Suppressor macrophage (primary cell): ENCODE measurements around the gene CIAO2A.
"Not testable (repeated sequence)": the region's sequence is repeated elsewhere in the genome, so short reads cannot be mapped to it uniquely, and the experiment has no call there.

Experiments
- DNase-seq, 4 experiments: peaks; one replicate each; pipeline ENCODE4 v3.0.0-alpha.2; 2020 to 2022

Gene CIAO2A

DNA sequence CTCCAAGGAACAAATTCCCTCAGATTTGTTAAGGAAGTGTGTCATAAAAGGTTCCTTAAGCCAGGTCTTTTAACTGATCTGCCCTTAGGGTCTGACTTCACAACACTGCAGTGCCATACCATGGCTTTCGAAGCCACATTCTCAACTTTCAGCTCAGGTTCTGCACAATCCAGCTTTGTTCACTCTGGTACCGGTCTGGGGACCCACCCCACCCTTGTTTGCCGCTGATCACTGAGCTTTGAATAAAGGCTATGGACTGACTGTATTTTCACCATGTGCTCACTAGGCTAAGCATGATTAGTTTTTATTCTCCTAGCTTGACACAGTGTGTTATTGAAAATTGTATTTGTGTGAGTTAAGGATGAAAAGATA is 18.0 kb upstream of the CIAO2A start:
- DNase-seq, result no peak

DNA sequence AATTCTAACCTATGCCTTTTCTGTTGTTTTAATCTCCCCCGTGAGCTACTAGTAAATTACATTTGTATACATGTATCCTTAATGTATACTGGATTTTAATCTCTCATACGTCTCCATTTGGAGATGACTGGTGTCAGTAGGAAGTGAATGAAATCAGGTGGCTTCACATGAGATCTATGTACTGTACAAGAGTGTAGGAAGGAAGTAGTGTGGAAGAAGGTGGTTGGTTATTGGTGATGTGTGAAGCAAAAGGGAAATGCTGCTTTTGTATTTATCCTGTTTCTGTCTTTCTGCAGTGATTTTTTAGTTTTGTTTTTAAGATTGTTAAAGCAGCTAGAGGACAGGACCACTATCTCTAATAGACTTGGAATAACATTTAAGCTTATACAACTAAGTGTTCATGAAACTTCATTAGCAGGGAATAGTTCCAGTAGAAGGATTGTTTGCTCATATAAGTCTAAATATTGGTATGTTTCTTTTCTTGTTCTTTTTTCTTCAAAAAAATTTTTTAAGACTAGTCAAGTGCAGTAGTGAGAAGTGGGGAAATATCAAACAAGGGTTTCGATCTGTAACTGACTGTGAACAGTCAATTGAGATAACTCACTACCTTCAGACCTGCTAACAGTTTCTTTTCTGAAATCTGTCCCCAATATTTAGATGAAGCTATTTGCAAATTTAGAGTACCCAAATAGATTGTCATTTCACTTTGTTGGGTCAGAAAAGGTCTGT is 17.5 kb upstream of the CIAO2A start:
- DNase-seq, result peak in 2 of 4 experiments; percentile 46

DNA sequence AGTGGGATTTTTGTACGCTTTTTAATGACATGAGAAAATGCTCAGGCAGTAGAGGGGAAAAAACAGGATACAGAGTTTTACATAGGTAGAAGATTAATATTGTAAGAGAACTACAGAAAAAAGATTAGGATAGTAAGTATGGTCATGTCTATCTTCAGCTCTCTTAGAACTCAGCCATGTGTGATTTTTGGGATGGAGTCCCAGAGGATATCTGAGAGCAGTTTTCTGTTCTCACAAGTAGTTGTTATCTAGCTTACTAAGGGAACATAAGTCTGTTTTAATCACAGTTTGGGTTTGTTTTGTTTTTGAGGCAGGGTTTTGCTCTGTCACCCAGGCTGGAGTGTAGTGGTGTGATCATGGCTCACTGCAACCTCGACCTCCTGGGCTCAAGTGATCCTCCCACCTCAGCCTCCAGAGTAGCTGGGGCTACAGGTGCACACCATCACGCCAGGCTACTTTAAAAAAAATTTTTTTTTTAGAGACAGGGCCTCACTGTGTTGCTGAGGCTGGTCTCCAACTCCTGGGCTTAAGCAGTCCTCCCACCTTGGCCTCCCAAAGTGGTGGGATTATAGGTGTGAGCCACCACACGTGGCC is 16.6 kb upstream of the CIAO2A start:
- not testable (repeated sequence) for DNase-seq

DNA sequence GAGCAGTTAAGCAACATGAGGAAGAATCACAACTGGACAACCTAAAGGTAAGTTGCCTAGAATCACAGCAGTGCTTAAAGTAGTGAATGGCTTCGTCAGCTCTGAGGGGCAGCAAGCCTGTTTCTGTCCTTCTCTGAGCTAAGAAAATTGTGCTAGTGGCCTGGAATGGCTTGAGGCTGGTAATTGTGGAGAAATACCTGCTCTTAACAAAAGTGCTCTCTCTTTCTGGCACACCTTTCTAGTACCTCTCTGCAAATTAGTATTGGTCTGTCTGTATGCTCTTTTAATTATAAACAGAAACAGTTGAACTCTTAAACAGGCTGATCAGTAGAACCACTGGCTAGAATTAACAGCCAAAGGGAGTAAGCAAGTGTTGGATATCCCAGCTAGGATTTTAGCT is 13.7 kb upstream of the CIAO2A start:
- no peak for DNase-seq

DNA sequence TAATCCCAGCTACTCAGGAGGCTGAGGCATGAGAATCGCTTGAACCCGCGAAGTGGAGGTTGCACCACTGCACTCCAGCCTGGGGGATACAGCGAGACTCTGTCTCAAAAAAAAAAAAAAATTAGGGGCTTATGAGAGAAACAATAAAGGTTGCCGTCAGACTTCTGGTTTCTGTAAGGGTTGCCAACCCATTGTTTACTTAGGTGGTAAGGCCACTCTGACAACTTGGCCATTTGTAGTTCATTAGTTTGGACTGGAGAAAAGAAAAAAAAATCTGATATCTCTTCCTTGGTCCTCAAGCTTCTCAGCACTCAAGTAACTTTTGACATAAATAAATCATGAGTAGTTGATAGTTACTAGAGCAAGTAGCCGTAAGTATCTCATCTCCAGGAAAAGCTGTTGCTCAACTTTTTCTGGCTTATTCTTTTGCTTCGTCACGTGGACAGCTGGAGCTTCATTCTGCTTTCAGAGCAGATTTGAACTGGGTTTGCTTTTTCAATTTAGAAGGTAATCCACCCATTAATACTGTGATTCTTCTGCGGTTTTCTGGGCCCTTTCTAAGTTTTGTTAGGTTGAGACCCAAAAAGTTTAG is 11.6 kb upstream of the CIAO2A start:
- peak; percentile 69 to 87 (median 79) for DNase-seq

DNA sequence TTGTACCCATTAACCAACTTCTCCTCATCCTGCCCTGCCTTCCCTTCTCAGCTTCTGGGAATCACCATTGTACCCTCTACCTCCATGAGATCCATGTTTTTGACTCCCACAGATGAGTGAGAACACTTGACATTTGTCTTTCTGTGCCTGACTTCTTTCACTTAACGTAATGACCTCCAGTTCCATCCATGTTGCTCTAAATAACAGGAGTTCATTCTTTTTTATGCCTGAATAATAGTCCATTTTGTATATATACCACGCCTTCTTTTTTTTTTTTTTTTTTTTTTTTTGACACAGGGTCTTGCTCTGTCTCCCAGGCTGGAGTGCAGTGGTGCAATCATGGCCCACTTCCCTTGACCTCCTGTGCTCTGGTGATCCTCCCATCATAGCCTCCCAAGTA is 8.9 kb upstream of the CIAO2A start:
- no peak for DNase-seq

DNA sequence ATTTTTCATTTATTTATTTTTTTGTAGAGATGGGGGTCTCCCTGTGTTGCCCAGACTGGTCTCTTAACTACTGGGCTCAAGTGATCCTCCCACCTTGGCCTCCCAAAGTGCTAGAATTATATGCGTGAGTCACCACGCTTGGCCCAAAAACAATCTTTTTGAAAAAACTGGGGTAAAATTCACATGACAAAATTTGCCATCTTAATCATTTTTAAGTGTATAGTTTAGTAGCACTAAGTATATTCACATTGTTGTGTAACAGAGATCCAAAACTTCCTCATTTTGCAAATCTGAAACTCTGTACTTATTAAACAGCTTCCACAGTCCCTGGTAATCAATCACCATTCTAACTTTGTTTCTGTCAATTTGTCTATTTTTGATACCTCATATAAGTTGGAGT is 7.3 kb upstream of the CIAO2A start:
- peak; percentile 54 to 88 (median 70) for DNase-seq

DNA sequence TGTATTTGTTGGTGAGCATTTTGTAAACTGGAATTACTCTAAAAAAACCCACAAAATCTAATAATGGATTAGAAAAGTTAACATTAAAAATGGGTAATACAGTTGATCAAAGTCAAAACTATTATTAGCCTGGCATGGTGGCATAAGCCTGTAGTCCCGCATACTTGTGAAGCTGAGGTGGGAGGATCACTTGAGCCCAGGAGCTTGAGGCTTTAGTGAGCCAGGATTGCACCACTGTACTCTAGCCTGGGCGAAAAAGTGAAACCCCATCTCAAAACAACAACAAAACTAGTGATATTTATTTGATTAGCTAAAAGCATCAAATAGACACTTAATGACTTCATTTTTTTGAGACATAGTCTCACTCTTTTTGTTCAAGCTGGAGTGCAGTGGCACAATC is 5.7 kb upstream of the CIAO2A start:
- no peak for DNase-seq

DNA sequence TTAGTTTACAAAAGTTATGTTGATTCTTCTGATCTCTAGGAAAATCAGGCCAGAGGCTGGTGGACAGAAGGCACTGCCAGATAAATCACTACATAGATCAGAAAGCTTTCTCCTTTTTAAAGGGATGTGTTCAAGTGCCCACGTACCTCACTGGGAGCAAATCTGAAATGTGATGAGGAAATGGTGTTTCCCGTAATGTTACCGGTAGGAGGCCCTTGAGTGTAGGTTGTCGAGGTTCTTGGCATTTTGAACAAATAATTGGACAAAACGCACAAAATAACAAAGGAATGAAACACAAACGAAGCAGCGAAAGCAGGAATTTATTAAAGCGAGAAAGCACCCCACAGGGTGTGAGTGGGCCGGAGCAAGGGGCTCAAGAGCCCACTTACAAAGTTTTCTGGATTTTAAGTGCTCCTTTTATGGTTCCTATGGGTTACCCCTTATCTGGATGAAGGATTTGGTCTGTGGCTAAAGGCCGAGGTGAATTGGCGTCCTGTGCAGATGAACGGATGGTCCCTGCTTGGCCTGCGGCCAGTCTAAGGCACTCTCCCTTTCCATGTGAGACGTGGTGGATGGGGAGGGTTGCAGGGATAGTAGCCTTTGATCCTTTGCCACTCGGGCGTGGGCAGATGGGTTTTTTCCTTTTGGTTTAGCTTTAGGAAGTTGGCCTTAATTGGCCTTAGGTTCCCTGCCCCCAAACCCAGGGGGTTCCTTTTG is 3.2 kb upstream of the CIAO2A start:
- peak in 3 of 4 experiments; percentile 43 to 56 (median 52) for DNase-seq

DNA sequence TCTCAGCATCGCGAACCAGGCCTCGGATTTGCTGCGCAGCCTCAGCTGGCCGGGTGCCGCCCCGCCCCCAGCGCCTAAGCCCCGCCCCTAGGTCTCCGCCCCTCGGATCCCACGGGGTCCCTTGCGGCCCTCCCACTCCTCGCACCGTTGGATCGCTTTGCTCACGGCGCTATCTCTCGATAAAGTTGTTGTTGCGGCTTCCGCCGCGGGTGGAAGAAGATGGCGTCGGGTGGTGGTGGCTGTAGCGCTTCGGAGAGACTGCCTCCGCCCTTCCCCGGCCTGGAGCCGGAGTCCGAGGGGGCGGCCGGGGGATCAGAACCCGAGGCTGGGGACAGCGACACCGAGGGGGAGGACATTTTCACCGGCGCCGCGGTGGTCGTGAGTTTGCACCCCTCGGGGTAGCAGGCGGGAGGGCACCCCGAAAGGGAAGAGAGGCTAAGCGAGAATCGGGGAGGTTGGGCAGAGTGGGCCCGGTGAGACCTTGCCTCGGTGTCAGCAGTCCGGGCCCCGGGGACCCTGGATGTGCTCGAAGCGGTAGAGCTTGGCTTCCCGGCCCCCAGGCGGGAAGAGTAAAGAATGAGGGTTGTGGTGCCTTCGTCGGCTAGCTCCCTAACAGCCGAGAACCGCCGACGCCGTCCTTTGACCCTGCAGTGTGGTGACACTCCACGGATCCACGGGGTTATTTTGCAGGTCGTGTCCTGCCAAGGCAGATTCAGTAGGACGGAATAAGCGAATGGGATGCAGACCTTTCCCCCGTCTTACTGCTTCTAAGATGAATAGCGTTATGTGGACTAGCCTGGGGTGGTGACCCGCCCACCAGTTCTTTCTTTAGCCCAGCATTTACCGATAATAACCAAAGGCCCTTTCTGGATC is 2.4 kb upstream of the CIAO2A start, which contains the start of gene SNX1:
Gene SNX1 (plus strand): TSS at position 188 of the 873 bp plus-strand sequence. CDS start 32 bp downstream, at position 220.
- DNase-seq, result peak; percentile 97 to 98 (median 98)

DNA sequence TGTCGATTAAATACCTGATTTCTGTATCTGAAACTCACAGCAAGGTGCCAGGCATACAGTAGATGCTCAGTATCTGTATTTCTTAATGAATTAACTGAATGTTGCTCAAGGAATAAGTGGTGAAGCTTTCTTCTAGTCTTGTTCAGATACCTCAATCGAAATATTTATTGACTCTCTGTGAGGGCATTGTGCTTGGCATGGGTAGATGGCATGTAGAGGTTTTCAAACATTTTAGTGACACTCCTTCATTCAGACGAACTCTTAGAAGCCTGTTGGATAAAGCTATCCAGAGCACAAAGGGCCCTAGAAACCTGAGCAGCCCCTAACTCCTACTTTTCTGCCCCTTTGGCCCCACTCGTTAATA is 1.8 kb upstream of the CIAO2A start:
- no peak for DNase-seq

DNA sequence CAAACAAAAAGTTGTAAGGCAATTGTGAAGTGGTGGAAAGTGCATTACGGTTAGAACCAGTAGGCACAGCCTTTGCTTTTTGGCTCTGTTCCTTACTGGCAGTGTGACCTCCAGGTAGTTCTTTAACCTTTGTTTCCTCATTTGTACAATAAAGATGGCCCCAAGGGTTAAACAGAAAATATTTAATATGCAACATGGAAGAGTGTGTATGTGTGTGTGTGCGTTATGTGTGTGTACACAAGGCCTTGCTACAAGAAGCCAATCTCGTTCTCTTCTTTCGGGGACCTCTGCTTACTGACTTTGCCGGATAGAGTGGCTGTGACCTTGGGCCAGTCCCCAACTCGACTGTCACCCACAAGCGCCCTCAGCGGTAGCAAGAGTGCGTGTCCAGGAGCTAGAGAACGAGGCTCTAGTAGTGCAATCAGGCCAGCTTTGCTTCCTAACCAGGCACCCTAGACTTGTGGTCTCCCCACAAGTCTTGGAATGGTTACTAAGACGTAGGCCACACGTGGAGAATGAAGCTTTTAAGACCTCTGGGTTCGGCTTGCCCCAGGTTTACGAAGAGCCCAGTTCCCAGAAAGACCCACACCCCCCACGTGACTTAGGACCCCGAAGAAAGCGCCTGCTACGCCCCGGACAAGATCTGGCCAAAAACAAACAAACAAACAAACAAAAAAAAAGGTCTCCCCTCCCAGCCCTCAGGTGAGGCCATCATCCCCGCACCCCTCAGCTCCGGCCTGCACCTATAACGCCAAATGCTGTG is 593 bp downstream of the CIAO2A start:
- DNase-seq, result peak; percentile 60 to 78 (median 74)

DNA sequence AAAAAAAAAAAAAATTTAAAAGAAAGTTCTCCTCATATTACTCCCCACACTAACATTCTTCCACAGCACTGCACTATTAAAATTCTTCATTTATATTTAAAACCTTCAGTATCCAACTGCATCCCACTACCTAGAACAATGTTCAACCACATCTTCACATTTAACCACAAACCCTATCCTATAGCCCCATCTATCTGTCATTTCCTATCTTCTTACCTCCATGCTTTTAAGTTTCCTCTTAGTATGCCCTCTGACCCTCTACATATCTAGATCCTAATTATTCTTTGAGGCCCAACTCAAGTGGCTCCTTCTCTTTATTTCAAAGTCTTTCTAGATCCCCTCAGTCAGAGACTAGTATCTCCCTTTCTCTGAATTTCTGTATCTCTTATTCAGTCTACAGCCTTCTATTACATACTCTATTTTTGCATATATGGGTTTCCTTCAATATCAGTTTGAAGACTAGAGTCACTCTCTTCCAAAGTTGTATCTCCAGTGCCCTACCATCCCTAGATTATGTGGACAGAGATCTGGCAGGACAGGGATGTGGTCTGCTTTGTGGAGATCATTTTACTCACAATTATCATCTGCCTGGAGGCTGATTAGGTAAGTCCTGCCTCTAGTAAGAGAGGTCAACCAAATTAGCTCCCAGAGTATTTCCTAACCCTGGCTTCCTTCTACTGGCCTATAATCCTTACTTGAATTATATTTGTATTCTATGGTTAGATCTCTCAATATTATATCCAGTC is 1.4 kb downstream of the CIAO2A start:
- peak in 2 of 4 experiments; percentile 49 to 62 for DNase-seq

DNA sequence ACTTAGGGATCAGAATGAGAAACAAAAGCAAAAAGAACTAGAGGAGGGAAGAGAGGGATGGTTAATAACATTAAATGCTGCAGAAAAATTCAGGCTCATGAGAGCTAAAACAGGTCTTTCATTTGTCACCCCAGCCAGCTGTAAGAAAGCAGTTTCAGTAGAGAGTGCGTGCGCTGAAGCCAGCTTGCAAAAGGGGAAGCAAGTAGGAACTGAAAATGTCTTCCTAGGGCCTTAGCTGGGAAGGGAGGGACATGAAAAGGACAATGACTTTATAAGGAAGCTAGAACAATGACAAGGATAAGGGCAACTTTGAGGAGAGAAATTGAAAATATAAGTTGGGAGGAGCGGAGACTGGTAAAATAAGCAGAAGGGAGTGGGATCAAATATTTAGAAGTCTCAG is 3.1 kb downstream of the CIAO2A start:
- DNase-seq, result peak; percentile 80 to 92 (median 90)

DNA sequence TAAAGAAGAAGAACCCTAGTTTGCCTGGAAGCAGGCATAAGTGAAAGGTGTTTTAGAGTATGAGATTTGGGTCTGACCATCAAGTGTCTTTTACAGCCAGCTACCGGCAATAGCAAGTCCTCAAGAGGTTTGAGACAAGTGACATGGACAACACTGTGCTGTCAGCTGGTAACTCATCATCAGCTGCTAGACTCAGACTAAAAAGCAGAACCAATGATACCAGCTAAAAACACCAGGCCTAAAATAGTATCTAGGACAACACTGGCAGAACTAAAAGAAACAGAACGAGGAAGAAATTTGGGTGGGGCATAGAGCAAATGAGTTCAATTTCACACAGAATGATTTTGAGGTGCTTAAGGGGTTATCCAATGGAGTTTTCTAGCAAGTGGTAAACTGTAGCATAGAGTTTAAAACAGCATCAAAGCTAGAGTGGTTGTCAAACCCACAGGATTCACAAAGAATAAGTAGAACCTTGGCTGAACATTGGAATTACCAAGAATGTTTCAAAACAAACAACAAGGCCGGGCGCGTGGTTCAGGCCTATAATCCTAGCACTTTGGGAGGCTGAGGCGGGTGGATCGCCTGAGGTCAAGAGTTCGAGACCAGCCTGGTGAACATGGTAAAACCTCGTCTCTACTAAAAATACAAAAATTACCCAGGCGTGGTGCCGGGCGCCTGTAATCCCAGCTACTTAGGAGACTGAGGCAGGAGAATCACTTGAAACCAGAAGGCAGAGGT is 3.9 kb downstream of the CIAO2A start:
- peak; percentile 77 to 93 (median 86) for DNase-seq

DNA sequence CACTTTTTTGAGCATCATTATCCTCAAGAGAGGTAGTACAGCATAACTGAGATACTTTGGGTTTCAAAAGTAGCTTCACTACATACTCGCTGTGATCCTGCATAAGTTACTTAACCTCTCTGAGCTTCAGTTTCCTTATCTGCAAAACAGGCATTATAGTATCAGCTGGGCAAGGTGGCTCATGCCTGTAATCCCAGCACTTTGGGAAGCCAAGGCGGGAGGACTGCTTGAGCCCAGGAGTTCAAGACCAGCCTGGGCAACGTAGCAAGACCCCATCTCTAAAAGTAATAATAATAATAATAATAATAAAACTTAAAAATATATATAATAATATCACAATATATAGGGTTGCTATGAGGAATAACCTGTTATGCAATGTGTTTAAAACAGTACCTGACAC is 10.9 kb downstream of the CIAO2A start:
- no peak for DNase-seq

DNA sequence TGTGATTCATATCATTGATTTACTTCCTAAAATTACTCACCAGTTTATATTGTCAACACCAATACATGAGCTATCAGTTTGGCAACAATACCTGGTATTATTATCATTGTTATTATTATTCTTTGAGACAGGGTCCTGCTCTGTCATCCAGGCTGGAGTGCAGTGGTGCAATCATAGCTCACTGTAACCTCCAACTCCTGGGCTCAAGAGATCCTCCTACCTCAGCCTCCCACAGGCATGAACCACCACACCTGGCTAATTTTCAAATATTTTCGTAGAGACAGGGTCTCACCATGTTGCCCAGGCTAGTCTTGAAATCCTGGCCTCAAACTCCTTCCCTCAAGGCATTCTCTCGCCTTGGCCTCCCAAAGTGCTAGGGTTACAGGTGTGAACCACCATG is 20.1 kb downstream of the CIAO2A start:
- not testable (repeated sequence) for DNase-seq

DNA sequence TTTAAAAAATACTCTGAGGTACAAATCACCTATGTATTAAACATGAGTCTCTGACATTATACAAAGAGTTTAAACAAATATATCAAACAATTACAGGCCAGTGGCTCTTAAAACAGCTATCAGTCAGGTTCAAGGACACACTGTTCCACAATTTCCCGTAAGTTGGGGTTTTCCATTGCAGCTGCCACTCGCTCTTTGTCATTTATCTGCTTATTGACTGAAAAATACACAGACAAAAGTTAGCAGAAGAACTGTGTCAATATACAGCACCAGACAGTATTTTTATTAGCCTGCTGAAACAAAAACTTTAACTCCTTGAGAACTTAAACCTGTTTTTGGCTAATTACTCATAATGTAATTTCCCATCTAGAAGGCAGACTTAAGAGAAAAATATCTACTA is 20.8 kb downstream of the CIAO2A start:
- DNase-seq, result no peak

DNA sequence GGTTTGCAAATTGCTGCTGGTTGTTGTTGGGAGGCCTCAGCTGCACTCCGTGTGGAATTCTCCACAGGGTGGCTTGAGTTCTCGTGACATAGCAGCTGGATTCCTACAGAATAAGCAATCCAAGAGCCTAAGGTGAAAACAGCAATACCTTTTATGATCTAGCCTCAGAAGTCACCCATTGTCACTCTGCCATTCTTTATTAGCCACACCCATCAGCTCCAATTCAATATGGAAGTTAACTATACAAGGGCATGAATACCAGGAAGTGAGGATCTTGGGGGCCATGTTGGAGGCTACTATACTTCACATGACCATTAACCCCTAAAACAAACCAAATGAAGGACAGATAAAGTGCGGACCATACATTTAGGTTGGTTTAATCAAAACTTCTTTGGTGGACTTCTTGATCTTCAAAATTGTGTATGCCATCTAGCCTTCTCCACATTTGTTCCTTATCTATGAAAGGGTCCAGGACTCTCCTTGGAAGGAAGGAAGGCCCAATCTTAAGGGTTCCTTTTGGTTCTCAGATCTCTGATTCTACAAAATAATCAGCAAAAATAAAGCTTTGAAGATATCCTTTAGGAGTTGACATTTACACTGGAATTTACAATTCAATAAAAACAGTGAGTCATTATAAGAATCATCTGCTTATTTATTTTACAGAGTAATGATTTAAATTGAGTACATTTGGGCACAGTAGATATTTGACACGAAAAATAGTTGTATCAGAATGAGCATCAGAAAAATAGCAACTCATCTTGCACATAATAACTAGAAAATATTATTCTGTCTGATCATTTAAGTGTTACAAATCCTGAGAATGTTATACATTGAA is 21.5 kb downstream of the CIAO2A start:
- peak in 2 of 4 experiments; percentile 32 to 43 for DNase-seq
